NCI-H748 (cell line): ENCODE measurements around the gene TTLL7.
"Not testable (repeated sequence)": the region's sequence is repeated elsewhere in the genome, so short reads cannot be mapped to it uniquely, and the experiment has no call there.

Source experiments
- DNase-seq: peaks from one replicate; lab custom pipeline; 2025; ENCODE audit not compliant: unreplicated experiment; lab: John Stamatoyannopoulos, UW

TTLL7 gene

DNA sequence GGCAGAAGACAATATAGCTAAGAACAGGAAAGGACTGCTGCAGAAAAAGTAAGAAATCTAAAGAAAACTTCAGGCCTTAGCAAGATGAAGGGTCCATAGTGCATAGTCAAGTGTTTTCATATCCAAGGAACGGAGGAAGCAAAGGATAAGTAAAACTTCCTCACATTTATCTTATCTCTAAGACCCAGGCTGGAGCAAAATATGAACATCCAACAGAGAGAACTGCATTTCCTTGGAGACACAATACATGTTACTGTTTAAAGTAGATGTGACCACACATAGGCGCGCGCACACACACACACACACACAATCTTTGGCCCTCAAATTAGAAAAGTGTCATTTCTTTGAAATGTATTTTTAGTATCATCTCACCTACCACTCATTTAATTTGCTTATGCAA is 66.7 kb downstream of the TTLL7 start:
- DNase-seq, result no peak

DNA sequence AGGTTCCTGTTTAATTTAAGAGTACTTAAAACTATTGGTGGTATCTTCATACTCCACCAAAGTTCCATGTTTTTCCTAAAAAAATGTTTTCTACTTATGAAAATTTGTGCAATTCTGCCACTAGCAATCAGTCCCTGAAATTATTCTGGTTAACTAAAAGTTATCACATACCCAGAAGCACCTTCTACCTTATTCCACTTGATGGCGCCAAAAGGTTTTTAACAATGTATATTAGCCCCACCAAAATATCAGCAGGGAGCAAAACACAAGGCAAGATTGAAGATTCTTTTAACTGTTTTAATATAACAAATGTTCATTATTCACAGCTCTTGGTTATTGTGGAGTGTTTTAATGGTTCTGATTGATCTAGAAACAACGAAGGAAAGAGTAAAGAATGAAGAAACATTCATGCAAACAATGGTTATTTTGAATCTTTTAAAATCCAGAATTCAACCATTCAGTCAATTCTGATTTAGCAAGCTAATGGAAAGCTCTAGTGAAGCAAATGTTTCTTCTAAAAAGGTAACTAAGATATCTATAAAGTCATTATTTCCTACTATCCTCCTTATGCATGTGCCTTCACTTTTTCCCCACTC is 67.2 kb downstream of the TTLL7 start:
- peak; percentile 61 for DNase-seq

DNA sequence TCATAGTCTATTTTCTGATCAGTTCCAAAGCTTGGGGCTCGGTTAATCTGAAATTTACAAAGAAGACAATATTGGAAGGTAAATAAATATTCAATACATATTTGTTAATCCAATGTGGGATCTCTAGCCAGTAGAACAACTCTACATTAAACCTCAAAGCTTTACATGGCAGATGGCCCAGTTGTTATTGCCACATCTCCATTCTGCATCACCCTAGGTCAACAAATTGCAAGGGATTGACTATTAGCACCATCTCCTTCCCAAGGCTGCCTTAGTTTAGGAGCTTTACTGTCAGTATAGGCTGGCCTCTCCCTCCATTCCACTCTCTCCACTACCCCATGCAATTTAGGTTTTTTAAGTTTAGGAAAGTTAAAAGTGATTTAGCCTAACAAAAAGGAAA is 69.7 kb downstream of the TTLL7 start:
- DNase-seq, result no peak

DNA sequence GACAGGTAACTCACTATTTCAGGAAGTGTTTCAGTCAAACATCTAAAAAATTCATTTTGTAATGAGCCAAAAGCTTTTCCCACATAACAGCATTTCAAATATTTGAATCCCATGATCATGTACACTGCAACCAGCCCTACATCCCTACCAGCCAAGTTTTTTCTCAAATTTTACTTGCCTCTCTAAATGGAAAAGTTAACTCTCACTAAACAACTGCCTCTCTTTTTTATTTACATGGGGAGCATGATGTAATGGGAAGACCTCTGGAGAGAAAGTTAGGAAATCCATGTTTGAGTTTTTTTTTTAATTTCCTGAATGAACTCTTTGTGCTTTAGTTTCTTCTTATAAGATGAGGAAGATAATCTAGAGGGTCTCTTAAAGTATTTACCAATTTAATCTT is 70.5 kb downstream of the TTLL7 start:
- no peak for DNase-seq

DNA sequence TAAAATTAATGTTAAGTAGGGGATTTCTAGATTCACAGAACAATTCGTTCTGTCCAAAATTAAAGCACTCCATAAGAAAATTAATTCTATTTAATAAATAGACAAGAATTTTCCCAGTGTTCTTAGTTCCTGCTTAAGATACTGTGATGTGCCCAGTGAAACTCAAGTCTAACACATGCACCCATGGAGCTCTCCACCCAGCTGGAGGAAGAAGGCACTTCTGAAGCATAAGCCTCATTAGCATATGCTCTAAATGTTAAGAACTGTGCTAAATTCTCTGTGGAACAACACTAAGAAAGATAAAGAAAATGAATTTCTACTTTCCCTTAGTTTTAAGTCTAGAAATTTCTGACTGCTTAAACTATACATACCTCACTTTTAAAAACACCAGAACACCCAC is 71.2 kb downstream of the TTLL7 start:
- DNase-seq, result no peak

DNA sequence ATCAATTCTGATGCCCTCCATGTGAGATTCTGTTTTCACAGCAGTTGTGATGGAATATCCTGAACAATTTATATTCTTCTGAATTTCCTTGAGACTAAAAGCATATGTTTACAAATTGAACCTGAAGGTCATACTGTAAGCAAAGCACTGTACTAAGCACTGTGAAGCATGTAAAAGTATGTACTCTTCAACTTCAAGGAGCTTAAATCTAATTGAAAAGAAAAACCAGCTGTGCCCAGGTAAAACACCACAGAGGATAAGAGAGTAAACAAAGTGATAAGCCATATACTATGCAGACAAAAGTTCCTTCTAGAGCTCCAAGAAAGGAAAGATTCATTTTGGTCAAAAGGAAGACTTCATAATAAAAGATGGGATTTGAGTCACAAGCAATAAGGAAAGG is 71.9 kb downstream of the TTLL7 start:
- DNase-seq, result no peak

DNA sequence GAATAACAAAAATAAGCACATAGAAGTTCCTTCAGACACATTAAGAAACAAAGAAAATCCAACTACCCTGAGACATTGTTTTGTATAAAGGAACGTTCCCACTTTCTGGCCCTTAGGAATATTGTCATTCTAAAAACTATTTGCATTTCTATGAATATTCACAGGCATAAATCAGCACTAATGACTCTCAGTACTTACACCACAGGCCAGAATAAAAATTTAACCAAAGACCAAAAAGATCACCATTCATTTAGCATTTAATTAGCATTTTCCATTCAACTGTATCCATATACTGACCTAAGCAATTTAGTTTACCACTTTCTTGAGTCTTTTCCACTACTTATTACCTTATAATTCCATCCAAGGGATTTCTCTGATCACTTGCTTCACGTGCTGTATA is 75.4 kb downstream of the TTLL7 start:
- no peak for DNase-seq

DNA sequence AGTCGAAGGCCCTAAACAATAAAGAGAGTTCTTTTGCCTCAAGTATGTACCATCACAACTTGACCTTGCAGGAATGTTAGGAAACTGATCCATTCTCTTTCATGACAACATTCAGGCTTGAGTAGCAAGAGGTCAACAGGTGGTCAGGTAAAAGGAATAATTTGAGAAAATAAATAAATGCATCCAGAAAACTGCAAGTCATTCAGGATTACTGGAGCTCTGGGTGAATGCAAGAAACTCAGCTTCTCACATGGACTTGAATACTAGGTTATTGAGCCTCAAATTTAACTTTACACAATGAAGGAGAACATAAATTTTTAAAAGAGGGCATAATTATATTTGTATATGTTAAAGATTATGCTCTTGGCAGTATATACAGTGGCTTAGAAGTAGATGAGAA is 76.5 kb downstream of the TTLL7 start:
- DNase-seq, result no peak

DNA sequence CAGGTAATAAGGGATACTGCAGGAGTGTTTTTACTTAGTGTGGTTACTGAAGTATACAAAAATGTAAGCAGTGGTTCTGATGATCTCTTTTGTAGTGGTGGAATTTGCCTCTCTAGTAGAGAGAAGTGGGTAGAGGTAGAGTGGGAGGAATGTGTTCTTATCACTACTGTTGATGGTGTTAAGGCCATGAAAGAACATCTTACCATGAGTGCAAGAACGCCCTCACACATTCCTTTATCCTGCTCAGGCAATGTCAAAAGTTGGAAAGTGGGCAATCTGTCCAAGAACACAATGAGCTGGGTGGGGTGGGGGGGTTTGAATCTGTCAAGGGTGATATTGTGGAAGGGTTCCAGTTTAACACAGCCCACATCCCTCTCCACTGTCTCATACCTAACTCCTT is 78.6 kb downstream of the TTLL7 start:
- no peak for DNase-seq

DNA sequence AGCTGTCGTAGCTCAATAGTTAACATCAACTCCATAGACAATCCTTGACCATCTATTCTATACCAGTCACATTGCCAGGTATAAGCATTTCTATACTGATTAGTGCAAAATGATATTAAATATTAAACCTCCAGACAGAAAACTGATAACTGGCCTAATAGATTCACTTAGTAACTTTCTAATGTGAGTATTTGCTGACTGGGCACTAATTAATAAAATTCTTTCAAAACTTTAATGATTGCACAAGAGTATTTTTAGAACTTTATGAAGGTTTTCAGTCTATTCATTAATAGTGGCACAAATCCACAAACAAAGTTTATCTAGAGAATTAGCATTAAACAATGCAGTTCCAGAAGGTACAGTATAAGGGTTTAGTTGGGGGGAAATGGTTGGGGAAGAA is 79.1 kb downstream of the TTLL7 start:
- no peak for DNase-seq

DNA sequence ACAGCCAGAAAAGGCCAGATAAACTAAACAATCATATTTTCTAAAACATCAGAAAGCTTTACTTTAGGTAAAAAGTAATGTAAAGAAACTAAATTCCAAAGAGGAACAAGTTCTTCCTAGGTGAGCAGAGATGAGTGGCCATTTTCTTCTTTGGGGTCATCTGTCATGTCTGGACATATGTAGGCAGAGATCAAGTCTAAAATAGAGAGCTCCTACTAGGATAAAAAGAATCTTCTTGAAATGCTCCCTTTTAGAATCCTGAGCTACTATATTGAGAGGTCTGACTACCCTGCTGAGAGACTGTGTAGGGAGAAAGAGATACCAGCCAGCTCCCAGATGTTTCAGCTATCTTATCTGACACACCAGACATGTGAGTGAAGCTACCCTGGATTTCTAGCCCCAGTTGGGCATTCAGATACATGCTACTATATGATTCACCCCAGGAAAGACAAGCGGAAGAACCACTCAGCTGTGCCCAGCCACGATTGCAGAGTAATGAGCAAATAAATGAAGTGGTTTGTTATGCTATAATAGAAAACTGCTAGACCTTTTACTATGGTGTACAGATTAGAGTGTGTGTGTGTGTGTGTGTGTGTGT is 80.1 kb downstream of the TTLL7 start:
- no peak for DNase-seq

DNA sequence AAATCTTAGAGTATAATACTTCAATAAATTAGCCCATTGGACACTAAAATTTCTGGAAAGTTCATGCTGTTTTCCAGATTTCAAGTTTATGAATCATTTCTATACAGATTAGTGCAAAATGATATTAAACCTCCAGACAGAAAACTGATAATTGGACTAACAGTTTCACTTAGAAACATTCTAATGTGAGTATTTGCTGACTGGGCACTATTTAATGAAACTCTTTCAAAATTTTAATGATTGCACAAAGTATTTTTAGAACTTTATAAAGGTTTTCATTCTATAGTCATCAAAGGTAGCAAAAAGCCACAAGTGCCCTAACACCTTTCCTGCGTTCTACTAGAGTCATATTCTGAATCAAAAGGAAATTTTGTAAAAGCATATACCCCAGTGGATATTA is 81.0 kb downstream of the TTLL7 start:
- no peak for DNase-seq

DNA sequence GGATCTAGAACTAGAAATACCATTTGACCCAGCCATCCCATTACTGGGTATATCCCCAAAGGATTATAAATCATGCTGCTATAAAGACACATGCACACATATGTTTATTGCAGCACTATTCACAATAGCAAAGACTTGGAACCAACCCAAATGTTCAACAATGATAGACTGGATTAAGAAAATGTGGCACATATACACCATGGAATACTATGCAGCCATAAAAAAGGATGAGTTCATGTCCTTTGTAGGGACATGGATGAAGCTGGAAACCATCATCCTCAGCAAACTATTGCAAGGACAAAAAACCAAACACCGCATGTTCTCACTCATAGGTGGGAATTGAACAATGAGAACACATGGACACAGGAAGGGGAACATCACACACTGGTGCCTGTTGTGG is 82.8 kb downstream of the TTLL7 start:
- DNase-seq, result not testable (repeated sequence)

DNA sequence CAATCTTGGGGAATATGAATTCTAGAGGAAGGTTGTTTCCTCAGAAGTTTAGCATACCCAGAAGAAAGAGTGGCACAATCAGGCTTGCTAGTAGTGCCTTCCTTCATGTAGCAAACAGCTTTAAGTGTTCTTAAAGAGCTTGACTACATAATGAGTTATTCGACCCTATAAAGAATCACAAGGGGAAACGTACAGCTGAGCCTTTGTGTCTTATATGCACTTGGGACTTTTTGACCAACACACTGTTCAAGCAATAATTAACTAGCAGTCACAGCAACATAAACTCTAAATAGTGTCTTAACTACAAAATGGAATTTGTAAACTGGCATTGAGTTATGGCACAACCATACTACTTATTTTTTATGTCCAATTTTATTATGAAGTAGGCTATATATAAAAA is 86.1 kb downstream of the TTLL7 start:
- no peak for DNase-seq

DNA sequence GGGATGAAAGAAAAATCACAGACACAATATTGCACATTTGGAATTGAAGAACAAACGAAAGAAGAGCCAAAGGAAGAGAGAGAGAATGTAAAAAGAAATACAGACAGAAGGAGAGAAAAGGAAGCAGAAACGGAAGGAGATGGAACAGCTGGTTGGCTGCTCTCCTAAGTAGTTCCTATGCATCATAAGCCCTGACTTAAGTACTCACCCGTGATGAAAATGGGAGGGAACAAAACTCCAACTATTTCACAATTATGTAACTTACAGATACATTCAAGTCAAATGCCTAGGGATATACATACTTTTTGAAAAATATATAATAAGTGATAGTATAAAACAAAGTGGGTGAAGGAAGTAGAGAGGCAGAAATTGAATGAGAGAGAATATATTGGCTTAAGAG is 88.5 kb downstream of the TTLL7 start:
- DNase-seq, result no peak

DNA sequence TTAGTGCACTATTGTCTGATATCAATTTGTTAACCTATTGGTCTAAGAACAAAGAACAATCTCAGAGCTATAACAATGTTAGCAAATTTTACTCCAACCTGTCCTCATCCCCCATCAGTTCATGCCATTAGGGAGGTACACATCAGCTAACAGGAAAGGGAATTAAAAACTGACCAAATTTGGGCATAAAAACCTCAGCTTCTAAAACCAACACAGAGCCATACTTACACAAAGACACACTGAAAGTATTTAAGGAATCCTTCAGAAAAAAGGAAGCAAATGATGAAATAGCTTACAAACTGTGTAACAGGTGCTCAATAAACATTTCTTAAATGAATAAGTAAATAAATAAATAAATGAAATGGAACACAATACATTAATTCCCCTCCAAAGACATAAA is 89.2 kb downstream of the TTLL7 start:
- DNase-seq, result no peak

DNA sequence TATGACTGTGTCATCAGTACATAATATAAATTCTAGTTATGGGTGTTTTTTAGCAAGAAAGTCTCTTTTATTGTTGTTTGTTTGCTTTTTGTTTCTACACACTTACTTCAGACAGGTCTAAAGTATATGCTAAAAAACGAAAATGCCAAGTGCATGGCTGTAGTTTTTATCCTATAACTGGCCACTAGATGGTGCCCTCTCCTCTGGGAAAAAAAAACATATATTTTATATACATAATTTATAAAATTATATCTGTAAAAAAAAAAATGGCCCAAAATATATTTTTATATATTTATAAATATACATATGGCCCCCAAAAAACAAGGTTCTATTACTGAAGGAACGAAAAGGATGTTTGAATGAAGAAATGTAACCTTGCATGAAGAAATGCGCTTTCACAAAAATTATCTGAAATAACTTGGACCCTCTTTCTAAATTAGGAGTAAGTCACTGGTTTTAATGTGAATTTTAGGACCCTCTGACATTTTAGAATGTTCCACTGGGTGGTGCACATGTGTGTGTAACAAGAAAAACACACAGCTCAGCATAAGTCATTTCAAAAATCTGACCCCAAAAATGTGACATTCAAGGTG is 93.5 kb downstream of the TTLL7 start:
- DNase-seq, result peak; percentile 18

DNA sequence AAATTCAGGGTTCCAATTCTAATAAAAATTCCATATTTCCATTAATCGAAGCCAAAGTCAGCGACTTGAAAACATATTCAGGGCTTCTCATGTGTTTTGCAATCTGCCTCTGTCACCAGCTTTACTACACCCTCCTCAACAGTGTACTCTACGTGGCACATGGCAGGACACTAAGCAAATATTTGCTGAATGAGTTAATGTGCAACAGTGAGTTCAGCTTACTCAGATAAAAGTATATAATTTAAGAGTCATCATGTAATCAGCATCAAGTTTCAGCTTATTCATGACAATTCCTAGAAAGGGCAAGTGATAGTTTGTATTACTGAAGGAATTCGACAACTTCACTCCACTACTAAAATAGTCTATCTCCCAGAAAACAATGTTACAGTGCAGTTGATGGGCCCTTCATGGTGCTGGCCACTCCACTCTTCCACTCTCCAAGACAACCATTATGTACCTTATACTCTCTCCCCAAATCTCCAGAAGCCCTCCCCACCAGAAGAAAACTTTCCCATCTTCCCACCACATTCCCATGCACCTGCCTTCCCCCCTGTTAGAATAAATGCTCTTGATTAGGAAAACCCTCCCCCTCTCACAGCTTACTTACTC is 97.3 kb downstream of the TTLL7 start:
- DNase-seq, result peak; percentile 75

DNA sequence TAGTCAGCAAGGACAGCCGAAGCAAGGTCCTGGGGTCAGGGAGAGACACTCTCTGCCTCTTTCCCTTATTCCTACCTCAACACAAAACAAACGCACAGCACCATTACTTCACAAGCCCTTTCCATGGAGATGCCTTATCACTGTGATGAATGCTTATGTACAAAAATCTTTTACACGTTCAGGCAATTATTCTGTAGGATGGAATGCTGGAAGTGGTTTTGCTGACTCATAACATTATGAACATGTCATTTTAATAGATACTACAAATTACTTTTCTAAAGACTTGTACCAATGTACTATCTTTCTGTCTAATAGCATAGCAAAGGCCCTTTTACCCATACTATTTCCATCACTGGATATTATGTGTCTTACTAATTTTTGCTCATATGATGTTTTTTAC is 98.4 kb downstream of the TTLL7 start:
- DNase-seq, result no peak

DNA sequence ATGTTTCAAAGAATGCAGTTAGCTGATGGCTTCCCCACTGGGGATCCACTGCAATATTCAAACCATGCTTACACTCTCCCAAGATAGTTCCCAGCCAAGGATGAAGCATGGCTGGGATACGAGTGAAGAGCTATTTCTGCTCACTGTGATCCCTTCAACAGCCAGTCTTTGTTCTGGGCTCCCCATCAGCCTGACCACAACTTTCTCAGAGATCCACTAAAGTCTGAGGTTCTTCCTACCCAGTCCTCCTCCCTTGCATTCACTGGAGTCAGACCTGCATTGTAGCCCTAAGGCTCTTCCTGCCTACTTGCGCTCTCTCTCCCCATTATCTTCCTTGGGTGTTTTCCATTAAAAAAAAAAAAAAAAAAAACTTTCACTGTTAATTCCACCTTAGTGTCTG is 101.4 kb downstream of the TTLL7 start:
- DNase-seq, result no peak

DNA sequence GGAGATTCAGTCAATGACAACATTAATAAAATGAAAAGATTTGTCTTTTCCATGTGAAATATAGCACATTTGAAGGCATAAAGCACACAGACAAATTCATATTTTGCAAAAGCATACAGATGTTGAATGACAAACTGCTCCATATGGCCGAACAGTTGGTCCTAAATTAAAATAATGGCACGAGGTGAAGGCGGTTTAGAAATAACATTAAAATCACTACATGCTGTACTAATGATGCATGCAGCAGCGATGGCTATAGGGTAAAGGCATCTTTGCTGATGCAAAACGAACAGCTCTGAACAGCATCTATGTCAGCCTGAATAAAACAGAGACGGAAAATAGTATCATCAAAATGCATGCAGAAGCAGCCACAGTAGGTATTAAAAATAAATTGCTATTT is 102.6 kb downstream of the TTLL7 start:
- no peak for DNase-seq

DNA sequence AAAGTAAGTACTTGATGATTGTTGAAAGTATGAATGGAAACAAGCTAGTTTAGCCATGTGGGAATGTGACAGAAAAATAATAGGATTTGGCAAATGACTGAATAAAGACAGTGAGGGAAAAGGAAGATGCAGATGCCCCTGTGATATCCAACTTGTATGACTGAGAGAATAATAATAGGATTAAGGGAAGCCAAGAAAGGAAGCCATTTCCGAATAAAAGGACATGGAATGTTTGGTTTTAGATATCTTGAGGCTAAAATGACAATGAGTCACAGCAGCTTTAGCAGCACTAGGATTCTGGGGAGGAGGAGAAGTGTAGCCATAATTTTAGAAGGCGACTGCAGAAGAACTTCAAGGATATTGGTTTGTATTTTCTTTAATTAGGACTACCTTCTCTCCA is 109.2 kb downstream of the TTLL7 start:
- DNase-seq, result no peak

DNA sequence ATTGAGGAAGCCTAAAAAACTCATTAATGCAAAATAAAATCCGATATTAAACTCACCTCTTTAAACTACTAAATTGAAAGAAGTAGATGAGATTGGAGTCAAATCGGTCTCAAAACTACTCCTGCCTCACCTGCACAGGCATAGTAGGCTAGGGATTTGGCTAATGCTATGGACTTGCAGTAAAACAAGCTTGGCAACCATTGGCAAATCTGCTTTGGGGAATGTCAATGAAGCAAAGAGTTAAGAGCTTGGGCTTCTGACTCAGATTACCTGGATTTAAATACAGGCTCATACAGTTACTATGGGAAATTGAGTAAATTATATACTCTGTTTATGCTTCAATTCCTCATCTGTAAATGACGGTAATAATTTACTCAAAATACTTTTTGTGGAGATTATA is 111.4 kb downstream of the TTLL7 start:
- DNase-seq, result no peak
